HL-60 (cell line): ENCODE results near the gene ARHGAP24.

ENCODE experiments used
- DNase-seq, 2 experiments: peaks; one replicate each; pipeline ENCODE4 v3.0.0-alpha.2; 2010 to 2020; ENCODE audit warnings: low read depth in 1 of 2, low spot score in 1 of 2
- H3K27ac ChIP-seq: fragments of 250-450 bp; sonication (Bioruptor Pico); replicated peaks from 2 replicates; pipeline ENCODE4 v1.5.1; 2020; ENCODE audit warnings: mild to moderate bottlenecking, moderate library complexity
- H3K27me3 ChIP-seq: fragments of 250-450 bp; sonication (Bioruptor Pico); 2 replicates; pipeline ENCODE4 v1.5.1; 2021; ENCODE audit warnings: mild to moderate bottlenecking, moderate library complexity; ENCODE audit not compliant: insufficient read depth, poor library complexity, severe bottlenecking
- H3K4me3 ChIP-seq: replicated peaks from 2 replicates; pipeline ENCODE4 v1.5.1; 2011; ENCODE audit warnings: mild to moderate bottlenecking, control low read depth, low read length; ENCODE audit not compliant: insufficient read depth
- CTCF ChIP-seq: IDR thresholded peaks from one replicate; pipeline ENCODE4 v1.5.1; 2011; ENCODE audit warnings: low read length, control low read depth, inconsistent platforms; ENCODE audit not compliant: insufficient read depth
- GABPA ChIP-seq: IDR thresholded peaks from 2 replicates; pipeline ENCODE4 v1.6.1; 2012; ENCODE audit warnings: low read depth
- POLR2AphosphoS5 ChIP-seq: IDR thresholded peaks from 2 replicates; pipeline ENCODE4 v1.6.1; 2012; ENCODE audit warnings: low read depth
- REST ChIP-seq: IDR thresholded peaks from 2 replicates; pipeline ENCODE4 v1.6.1; 2012; ENCODE audit warnings: low read depth; ENCODE audit not compliant: insufficient replicate concordance
- SPI1 ChIP-seq: IDR thresholded peaks from 2 replicates; pipeline ENCODE4 v1.6.1; 2012; ENCODE audit warnings: low read depth, mild to moderate bottlenecking, borderline replicate concordance

The ARHGAP24 gene

GRCh38 chr4:85769009-85769408 is 294.1 kb downstream of the ARHGAP24 start:
- no peak overlapping the region for H3K27ac ChIP-seq
- no peak overlapping the region for H3K4me3 ChIP-seq
- no peaks in the 10 kb centered on the region for H3K27me3 ChIP-seq
- TF ChIP-seq SPI1 (no peak), POLR2AphosphoS5 (no peak), REST (no peak), CTCF (no peak), GABPA (no peak)
- DNase-seq = no peak

DNA sequence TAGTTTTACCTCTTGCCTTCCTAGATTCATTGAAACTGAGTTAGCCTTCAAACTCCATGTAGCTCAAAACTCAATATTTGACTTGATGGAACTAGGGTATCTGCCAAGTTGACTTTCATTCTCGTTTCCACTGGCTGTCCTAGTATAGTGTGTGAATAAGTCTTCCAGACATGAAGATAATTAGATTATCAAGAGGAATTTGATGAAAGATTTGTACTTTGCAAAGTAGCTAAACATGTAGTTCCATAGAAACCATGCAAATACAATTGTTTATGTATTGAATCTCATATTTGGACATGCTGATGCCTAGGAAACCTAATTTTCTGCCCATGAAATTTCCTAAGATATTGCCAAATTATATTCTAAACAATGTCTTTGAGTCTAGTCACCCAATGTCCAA is 297.5 kb downstream of the ARHGAP24 start:
- Histone ChIP-seq H3K4me3 (no peak overlapping the region), H3K27me3 (no peaks in the 10 kb centered on the region), H3K27ac (no peak overlapping the region)
- DNase-seq = no peak
- TF ChIP-seq CTCF = no peak
- no peak for TF ChIP-seq POLR2AphosphoS5
- no peak for TF ChIP-seq REST
- TF ChIP-seq GABPA = no peak
- TF ChIP-seq SPI1 = no peak

DNA sequence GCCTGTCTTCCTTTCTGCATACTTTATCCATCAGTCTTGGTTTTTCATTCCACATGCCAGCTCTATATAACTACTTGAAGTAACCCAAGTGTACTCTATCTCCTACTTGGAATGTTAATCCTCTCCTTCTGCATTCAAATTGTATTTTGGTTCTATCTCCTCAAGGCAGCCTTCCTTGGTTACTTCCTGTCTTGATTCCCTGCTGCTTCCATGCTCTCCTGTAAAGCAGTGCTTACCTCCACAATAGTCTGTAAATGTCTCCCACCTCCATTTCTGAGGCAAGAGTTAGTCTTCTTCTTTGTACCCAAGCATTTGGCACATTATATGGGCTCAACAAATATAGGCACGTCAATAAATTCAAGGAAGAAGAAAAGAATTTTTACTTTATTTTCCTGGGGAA is 298.4 kb downstream of the ARHGAP24 start:
- Histone ChIP-seq H3K4me3 (no peak overlapping the region), H3K27me3 (no peaks in the 10 kb centered on the region), H3K27ac (no peak overlapping the region)
- TF ChIP-seq REST (no peak), CTCF (no peak), POLR2AphosphoS5 (no peak), GABPA (no peak), SPI1 (no peak)
- no peak for DNase-seq
